HG02885 (cell line): Measurements from ENCODE around the gene PDE7B.

Source experiments
- ATAC-seq: cut with Tn5 transposase; IDR thresholded peaks from one replicate; pipeline ENCODE4 v1.9.1; 2021; ENCODE audit warnings: mild to moderate bottlenecking; ENCODE audit not compliant: unreplicated experiment, poor library complexity

PDE7B gene

DNA sequence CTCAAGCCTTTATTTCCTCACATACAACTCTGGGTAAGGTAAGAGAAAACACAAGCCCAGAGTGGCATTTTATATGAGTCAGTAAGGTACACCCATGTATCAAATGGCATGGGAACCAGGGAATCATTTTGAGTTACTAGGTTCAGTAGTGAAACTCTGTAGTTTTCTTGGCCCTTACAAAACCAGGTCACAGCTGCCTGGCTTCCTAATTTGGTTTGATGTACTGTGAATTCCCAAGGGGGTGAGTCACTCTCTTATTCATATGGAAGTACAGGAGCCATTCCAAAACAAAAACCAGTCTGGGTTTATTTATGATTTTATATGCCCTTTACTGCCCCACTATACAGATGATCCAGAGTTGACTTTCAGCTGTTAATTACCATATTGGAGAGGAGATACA is 70.7 kb downstream of the PDE7B start:
- no peak for ATAC-seq

DNA sequence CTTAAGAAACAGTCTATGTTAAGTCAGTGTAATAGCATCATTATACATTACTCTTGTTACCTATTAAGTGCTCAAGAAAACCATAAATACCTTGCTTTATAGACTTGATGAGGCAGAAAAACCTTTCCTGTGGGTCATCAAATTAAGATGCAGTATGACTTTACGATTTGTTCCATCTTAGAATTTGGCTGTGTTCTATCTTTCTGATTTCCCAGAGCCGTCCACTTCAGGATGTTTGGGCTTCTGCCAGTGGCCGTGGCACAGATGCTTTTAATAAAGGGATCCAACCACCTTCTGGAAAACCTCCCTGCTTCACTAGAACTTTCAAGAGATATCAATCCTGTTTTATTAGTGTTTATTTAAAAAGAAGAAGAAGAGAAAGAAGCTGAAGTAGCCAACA is 71.2 kb downstream of the PDE7B start:
- no peak for ATAC-seq

DNA sequence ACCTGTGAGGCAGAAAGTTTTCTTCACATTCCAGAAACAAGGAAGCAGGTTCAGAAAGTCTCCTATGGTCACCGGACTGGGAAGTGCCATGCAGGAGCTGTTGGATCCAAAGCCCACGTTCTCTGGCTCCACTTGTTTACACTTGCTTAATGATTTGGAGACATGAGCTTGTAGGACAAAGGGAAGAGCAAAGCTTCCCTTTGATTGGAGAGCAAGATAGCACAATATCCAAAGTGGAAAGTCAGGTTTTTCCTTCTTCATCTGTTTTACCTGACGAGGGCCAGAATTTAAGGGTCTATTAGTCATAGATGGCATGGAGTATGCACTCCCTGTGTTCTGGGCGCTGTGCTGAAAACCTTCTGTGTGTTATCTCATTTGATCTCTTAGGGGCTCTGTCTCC is 81.2 kb downstream of the PDE7B start:
- no peak for ATAC-seq

DNA sequence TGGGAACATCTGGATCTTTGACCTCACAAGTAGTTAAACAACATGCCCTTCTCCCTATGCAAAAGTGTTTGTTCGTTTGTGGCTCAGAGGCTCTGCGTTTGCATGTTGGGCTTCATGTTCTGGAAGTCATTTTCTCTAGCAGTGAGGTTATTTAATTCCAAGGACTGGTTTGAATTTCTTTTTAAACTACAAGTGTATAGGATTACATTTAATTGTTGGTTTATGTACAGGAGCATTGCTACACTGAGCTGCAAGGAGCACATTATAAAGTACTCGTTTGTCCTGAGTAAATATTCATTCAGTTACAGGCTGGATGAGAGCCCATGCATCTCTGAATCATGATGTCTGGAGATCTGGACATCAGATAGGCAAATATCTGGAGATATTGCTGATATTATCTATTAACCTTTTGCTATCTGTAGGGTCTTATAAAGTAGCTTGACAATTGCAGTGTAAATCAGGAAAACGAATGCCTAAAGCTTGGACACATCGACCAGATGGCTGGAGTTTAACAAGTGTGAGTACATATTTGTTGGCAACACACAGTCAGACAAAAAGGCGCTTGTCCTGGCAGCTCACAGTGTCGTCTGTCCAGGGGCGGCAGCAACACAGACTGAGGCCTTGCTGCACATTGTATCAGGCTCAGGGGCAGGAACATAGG is 84.6 kb downstream of the PDE7B start:
- no peak for ATAC-seq

DNA sequence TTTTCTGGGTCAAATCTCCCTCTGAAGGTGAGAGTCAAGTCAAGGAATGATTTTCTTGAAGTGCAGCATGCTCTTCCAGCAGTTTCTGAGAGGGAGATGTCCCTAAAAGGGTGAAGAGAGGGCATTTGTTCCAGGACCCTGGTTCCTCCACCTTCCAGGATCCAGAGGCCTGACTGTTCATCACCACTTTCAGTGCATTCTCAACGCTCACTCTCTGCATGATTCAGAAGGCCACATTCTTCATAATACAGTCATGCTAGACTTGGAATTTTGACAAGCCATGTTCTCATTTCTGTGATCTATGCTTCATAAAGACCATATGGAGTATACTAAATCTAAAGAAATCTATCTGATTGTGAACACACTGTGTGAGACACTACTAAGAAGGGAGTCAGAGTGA is 85.1 kb downstream of the PDE7B start:
- no peak for ATAC-seq

DNA sequence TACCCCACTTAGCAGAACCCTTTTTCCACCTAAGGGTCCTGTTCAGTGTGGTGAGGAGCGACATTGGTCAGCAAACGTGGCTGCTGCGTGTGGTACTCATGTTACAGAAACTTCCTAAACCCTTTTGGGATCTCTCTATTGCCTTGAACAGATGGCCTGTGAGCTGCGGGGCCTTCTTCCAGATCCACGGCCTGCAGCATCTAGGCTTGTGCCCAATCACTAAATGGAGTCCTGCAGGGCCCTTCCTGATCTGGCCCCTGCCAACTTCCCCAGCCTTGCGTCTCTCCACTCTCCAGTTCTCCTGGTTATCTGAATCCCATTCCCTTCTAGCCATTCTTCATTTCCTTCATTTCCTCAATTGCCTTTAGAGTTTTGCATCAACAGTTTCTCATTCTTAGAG is 85.6 kb downstream of the PDE7B start:
- ATAC-seq, result no peak

DNA sequence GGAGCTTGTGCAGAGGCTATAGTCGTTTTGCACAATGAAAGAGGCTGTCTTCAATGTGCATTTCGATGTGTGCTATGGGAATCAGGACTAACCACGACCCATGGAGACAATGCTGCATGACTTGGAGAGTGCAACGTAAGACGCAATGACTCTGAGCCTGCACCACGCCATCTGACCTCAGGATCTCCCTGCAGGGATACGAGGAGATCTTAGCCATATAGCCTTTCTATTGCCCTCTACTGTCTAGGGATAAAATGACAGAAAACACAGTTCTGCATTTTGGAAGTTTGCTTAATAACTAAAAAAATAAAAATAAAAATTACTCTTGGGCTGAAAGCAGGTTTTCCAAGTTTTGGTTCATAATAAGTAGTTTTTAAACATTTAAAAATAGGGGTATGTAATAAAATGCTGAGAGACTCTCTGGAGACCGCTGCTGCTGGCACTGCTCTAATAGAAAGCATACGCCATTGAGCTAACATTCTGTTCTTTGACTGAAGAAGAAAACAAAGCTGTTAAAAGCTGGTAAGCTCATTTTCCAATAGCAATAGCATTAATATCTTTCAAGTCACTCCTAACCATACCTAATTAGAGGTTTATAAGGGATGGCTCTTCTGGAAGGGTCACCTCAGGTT is 87.2 kb downstream of the PDE7B start:
- no peak for ATAC-seq

DNA sequence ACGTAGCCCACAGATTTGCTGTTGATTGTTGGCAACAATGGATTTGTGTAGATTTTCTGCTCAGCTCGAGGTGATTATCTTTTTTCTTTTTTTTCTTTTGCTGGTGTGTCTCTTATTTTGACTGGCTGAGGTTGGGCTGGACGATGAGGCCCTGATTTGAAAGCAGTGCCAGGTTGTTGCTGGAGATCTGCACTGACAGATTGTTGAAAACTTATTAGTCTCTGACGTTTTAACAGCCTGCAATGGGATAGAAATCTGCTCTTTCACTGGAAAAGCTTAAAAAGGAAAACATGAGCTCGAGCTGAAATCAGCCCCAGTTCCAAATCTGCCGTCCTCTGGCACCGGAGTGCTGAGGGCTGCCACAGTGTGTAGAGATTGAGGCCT is 87.7 kb downstream of the PDE7B start:
- ATAC-seq, result no peak

DNA sequence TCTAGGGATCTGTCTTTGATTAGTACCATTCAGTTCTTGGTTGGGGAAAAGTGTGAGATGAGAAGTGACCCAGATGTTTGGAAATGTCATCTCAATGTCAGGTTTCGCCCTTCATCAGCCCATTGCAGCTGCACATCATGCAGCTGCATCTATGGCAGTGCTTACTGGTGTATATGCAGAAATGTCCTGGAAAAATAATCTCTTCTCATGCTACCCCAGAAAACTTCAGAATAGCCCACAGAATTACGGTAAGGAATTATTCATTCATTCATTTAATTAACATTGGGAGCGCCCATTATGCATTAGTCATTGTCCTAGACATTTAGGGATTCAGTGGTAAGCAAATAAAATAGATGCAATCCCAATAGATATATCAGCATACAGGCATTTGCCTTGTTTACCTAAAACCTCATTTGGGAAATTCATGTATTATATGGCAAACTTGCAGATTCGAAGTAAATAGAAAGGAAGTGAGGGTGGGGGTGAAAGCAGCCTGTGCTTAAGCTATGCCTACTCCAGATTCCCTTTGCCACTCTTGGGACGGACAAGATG is 89.2 kb downstream of the PDE7B start:
- no peak for ATAC-seq

DNA sequence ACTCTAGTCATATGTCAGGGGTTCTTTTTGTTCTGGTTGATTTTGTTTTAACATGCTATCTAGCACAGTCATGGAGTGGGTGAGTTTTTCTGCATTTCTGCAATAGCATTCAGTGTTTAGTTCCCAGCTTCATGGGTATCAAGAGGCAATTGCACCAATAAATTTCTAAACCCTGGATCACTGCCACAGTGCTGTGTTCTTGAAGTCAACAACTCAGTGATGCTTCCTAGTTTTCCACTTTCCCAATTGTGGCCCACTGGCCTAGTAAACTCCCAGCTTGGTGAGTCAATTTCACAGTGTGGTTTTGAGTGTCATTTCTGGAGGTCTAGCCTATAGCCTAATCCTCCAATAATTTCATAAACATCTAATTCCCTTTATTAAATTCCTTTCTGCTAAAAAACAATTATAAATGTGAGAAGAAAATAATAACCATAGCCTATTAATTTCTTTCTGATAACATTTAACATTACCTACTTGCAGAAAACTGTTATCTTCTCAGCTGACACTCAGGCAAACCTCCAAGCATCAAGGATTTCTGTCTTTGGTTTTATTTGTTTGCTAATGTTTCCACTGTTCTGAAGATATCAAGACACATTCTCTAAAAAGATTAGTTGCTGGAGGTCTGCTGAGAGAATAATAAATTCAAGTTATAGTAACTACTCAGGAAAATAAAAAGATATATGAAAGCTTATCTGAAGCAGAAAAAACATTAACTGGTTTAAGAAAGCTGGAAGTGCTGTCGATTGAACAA is 89.9 kb downstream of the PDE7B start:
- no peak for ATAC-seq

DNA sequence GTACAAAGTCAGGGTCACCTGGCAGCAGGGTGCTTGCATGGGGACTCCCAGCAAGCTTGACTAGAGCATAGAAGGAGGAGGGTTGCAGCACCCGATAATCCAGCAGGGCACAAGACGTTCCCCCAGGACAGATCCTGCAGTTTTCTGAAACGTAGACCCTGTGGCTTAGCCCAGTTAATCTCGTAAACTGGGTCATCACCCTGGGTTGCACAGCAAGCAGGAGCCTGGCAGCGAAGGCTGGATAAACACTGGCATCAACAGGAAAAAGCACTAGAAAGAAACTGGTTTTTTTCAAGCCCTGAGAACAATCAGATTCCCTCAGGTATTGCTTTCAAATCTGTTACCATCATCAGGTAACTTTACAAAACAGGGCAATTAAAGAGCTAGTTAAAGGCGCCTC is 92.6 kb downstream of the PDE7B start:
- no peak for ATAC-seq

DNA sequence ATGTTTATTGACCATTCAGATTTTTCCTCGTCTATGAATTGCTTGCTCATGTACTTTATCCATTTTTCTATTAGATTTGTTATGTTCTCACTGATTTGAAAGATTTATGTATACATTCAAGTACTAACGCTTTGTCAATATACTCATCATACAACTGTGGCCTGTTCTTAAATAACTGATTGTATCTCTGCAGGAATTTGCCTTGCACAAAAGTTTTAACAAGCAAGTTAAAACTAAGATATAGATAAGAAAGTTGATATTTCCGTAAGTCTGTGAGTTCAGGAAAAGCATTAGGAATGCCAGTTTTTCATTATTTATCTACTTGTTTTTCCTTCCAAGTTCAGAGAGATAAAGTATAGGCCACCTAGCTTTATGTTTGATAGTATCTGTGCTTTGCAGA is 95.2 kb downstream of the PDE7B start:
- no peak for ATAC-seq

DNA sequence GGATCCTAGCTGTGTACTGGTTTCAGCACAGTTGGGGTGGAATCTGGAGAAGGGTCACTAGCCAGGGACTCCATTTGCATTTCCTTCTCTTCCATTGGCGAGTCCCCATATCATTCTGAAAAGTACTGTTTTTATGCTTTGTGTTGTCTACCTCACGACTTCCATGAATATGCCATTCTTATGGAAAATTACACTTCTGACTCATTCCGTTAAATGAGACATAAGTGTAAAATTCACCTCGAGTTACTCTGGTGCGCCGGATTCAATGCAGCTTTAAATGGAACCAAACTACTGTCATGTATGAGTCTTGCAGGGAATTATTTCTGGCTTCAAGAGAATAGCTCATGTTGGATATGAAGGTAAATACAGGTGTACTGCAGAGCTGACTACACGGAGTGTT is 99.2 kb downstream of the PDE7B start:
- ATAC-seq, result no peak

DNA sequence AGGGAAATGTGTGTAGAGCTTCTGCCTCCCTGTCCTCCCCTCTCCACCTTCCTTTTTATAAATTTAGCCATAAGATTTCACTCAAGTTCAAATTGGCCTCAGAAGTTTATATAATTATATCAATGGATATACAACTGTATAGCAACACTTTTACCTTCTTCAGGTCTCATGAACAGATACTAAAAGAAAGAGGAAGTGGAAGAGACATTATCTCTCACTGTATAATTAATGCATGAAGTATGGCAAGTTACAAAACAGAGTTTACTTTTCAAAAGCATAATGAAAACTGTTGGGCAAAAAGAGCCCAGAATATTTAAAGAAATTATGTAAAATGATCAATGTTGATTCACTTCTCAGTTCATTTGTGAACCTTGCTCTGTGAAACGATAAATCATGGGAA is 99.7 kb downstream of the PDE7B start:
- no peak for ATAC-seq

DNA sequence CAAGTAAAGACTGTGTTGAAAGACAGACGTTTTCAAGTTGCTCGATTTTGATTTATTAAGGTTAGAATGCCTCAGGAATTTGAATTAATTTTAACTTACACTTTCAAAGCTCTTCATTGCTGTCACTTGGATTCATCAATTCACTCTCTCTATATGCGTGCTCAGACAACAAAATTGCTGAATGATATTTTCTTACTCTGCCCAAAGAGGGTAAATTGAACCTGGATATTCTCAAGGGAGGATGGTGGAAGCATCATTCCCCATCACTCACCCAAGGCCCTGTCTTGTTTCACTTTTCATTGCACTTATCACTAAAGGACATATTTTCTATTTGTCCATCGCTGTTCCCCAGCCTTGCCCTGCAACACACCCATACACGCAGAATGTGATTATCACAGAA is 102.3 kb downstream of the PDE7B start:
- ATAC-seq, result no peak

DNA sequence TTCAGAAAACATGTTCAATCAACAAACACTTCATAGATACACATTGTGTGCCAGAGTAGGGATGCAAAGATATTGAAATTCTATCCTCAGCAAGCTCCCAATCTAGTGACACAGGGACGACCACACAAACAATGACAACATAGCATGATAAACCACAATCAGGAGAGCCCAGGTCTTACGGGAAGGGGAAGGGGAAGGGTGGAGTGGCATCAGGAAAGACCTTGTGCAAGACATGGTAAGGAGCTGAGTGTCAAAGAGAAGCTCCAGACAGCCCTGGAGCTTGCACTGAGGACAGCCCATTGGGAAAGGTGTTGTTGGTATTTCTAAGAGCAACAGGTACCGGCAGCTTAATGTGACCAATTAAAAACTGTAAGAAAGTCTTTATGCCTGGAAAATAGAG is 103.6 kb downstream of the PDE7B start:
- no peak for ATAC-seq

DNA sequence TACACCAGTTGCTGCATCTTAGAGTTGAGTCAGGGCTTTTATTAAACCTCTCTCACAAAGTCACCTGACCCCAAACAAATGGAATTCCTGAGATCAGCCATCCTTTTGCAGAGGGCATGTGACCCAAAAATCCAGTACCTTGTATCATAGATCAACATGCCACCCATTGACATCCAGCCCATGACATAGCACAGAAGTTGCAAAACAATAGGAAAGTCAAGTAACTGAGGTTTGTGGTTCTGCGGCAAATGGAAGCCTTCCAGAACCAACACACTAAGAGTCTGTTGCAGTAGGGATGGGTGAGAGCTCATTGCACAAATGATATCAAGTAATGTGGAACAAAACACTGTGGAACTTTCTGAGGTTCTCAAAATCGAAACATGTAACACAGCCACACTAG is 111.2 kb downstream of the PDE7B start:
- no peak for ATAC-seq

DNA sequence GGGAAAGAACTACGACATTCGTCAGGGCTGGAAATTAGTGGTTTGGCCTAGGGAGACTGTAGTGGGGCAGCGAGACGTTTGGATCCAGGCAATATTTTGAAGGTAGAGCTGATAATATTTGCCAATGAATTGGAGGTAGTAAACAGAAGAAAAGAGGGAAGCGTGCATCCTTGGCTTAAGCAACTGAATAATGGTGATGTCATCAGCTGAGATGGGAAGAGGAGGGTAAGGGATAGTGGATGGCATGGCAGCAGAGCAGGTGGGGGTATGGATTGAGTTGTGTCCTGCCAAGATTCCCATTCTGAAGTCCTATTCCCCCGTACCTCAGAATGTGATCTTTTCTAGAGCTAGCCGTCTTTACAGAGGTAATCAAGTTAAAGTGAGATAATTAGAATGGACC is 119.2 kb downstream of the PDE7B start:
- no peak for ATAC-seq

DNA sequence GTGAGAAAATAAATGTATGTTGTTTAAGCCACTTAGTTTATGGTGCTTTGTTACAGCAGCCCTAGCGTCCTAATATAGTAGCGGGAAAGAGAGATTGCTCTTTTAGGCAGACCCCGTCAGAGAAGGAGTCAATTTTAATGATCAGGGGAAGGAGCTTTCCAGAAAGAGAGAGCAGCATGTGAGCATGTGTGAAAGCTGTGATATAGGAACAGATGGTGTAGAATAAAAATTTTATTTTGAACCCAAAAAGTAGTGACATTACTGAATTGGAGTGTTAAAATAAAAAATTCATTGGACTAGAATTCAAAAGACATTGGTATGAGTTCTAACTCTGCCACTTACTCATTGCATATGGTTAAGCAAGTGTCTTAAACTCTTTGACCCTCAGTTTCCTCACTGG is 119.8 kb downstream of the PDE7B start:
- ATAC-seq, result no peak

DNA sequence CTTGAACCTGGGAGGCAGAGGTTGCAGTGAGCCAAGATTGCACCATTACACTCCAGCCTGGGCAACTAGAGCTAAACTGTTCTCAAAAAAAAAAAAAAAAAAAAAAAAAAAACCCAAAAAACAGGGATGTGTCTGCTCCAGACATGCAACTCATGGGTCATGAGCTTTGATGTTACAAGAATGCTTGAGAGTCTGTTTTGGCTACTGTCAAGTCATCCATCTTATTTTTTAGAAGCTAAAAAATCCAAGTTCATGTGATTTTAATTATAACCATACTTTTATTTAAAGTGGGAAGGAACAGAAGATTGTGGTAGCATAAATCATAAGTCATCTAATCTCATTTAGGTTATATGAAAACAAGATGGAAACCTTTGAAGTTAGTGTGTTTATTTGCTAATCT is 120.6 kb downstream of the PDE7B start:
- no peak for ATAC-seq

DNA sequence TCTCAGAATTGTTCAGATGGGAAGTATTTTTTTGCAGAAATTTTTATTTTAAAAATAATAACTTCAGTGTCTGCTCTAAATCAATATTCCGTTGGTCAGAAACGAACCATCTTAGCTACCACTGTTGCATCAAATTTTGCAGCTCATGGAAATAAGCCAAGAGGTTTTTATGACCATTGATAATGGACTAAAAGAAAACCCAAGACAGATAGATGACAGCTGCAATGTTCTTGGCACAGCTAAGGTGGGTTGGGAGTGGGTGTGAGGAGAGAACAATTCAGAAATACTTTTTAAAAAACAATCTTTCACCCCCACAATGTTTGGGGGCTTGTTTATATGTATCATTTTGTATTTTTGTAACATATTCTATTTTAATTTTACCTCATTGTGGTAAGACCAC is 121.1 kb downstream of the PDE7B start:
- no peak for ATAC-seq

DNA sequence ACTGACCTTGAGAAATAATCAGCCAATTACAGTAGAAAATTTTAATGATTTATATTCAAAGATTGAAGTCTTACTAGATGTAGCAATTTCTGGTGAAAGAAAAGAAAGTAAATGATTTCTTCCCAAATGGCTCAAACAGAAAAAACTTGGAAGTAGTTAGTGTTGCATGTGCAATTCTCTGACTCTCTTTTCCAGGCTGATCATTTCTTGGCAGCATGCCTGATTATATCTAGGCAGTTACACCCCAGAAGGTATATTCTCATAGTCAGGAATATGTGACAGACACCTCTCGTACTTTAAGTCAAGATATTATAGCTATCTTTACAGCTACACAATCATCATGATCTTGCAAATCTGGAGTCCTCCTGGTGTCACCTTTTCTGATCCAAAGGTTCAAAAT is 122.9 kb downstream of the PDE7B start:
- ATAC-seq, result no peak
